HEK293 (cell line): ENCODE measurements around the gene PAX6.

Source experiments
- CTCF ChIA-PET: fragments of 350-600 bp; formaldehyde crosslinking; extraction: SDS; loops from one replicate; lab custom pipeline; 2021; ENCODE audit warnings: antibody characterized with exemption; lab: Yijun Ruan, JAX
- POLR2A ChIA-PET: fragments of 300-600 bp; formaldehyde crosslinking; extraction: SDS; loops from one replicate; lab custom pipeline; 2020; ENCODE audit warnings: antibody characterized with exemption, inconsistent platforms; lab: Yijun Ruan, JAX
- H3K27ac ChIP-seq: fragments of 200-500 bp; sonication (Bioruptor generic); 2 replicates; pipeline ENCODE4 v1.5.1; 2014; ENCODE audit warnings: low read depth, low read length, control low read depth, inconsistent platforms; ENCODE audit errors: extremely low read depth
- H3K36me3 ChIP-seq, 2 experiments: fragments of 200-500 bp in 1 of 2; sonication (Bioruptor generic) in 1 of 2; 1 replicate in 1 of 2; 2 replicates in 1 of 2; pipeline ENCODE4 v1.5.1; 2014 to 2017; ENCODE audit warnings: inconsistent platforms in 2 of 2, low read length in 2 of 2; ENCODE audit not compliant: control insufficient read depth in 2 of 2, insufficient read depth in 1 of 2
- H3K4me1 ChIP-seq: fragments of 200-500 bp; sonication (Bioruptor generic); 2 replicates; pipeline ENCODE4 v1.5.1; 2014; ENCODE audit warnings: mild to moderate bottlenecking, low read length, inconsistent platforms; ENCODE audit not compliant: control insufficient read depth, insufficient read depth
- H3K4me3 ChIP-seq: 2 replicates; pipeline ENCODE4 v1.5.1; 2011; ENCODE audit warnings: low read depth, mild to moderate bottlenecking, control low read depth, low read length, moderate library complexity
- H3K9me3 ChIP-seq: fragments of 200-500 bp; sonication (Bioruptor generic); 2 replicates; pipeline ENCODE4 v1.5.1; 2014; ENCODE audit warnings: low read depth, low read length, inconsistent platforms; ENCODE audit not compliant: control insufficient read depth, insufficient read depth
- BCL11A ChIP-seq: fragments of 450-650 bp; formaldehyde crosslinking; IDR thresholded peaks from 2 replicates; pipeline ENCODE4 v1.5.1; 2016; ENCODE audit warnings: low read depth, missing biosample characterization, missing genetic modification characterization
- MYNN ChIP-seq: fragments of 450-650 bp; formaldehyde crosslinking; IDR thresholded peaks from 2 replicates; pipeline ENCODE4 v1.5.1; 2016; ENCODE audit warnings: missing biosample characterization, missing genetic modification characterization, borderline replicate concordance
- SALL2 ChIP-seq: fragments of 450-650 bp; formaldehyde crosslinking; IDR thresholded peaks from 2 replicates; pipeline ENCODE4 v1.5.0; 2017; ENCODE audit warnings: missing biosample characterization, mild to moderate bottlenecking, missing genetic modification characterization, borderline replicate concordance
- SCRT2 ChIP-seq: fragments of 450-650 bp; formaldehyde crosslinking; IDR thresholded peaks from 2 replicates; pipeline ENCODE4 v1.5.1; 2016; ENCODE audit warnings: missing biosample characterization, missing genetic modification characterization
- ZBTB10 ChIP-seq: fragments of 450-650 bp; formaldehyde crosslinking; IDR thresholded peaks from 2 replicates; pipeline ENCODE4 v1.5.1; 2016; ENCODE audit warnings: missing biosample characterization, missing genetic modification characterization
- ZBTB17 ChIP-seq: fragments of 450-650 bp; formaldehyde crosslinking; IDR thresholded peaks from 2 replicates; pipeline ENCODE4 v1.5.1; 2016; ENCODE audit warnings: missing biosample characterization, missing genetic modification characterization
- ZNF148 ChIP-seq: fragments of 450-650 bp; formaldehyde crosslinking; IDR thresholded peaks from 2 replicates; pipeline ENCODE4 v1.5.0; 2017; ENCODE audit warnings: missing biosample characterization, missing genetic modification characterization, borderline replicate concordance
- ZNF174 ChIP-seq: fragments of 450-650 bp; formaldehyde crosslinking; IDR thresholded peaks from 2 replicates; pipeline ENCODE4 v1.5.0; 2017; ENCODE audit warnings: missing biosample characterization, mild to moderate bottlenecking, missing genetic modification characterization
- ZNF24 ChIP-seq: fragments of 450-650 bp; formaldehyde crosslinking; IDR thresholded peaks from 2 replicates; pipeline ENCODE4 v1.5.1; 2016; ENCODE audit warnings: missing biosample characterization, missing genetic modification characterization
- ZNF302 ChIP-seq: fragments of 450-650 bp; formaldehyde crosslinking; IDR thresholded peaks from 2 replicates; pipeline ENCODE4 v1.5.1; 2016; ENCODE audit warnings: missing biosample characterization, missing genetic modification characterization, low read depth
- ZNF501 ChIP-seq: fragments of 450-650 bp; formaldehyde crosslinking; IDR thresholded peaks from 2 replicates; pipeline ENCODE4 v1.5.1; 2016; ENCODE audit warnings: missing biosample characterization, missing genetic modification characterization
- ZNF513 ChIP-seq: fragments of 450-650 bp; IDR thresholded peaks from 2 replicates; pipeline ENCODE4 v1.5.1; 2018; ENCODE audit warnings: missing biosample characterization, missing genetic modification characterization
- ZNF518A ChIP-seq: fragments of 450-650 bp; formaldehyde crosslinking; conservative IDR thresholded peaks from 2 replicates; pipeline ENCODE4 v1.5.1; 2016; ENCODE audit warnings: low read depth, missing biosample characterization, missing genetic modification characterization
- ZNF549 ChIP-seq: fragments of 450-650 bp; IDR thresholded peaks from 2 replicates; pipeline ENCODE4 v1.5.1; 2018; ENCODE audit warnings: missing biosample characterization, missing genetic modification characterization, mild to moderate bottlenecking, inconsistent platforms, moderate library complexity
- ZNF580 ChIP-seq: fragments of 450-650 bp; formaldehyde crosslinking; IDR thresholded peaks from 2 replicates; pipeline ENCODE4 v1.5.1; 2016; ENCODE audit warnings: missing biosample characterization, missing genetic modification characterization
- ZNF660 ChIP-seq: fragments of 450-650 bp; IDR thresholded peaks from 2 replicates; pipeline ENCODE4 v1.5.1; 2018; ENCODE audit warnings: missing biosample characterization, mild to moderate bottlenecking, missing genetic modification characterization
- ZNF677 ChIP-seq: fragments of 450-650 bp; IDR thresholded peaks from 2 replicates; pipeline ENCODE4 v1.5.0; 2018; ENCODE audit warnings: missing biosample characterization, mild to moderate bottlenecking, missing genetic modification characterization, moderate library complexity
- ZSCAN4 ChIP-seq: fragments of 450-650 bp; formaldehyde crosslinking; IDR thresholded peaks from 2 replicates; pipeline ENCODE4 v1.5.1; 2017; ENCODE audit warnings: missing biosample characterization, missing genetic modification characterization

The PAX6 gene

GRCh38 chr11:31764261-31764660 is 46.9 kb downstream of the PAX6 start (continued):
- TF ChIP-seq ZNF513: no peak

GRCh38 chr11:31763296-31763695 is 47.8 kb downstream of the PAX6 start:
- POLR2A ChIA-PET: no interaction called here
- TF ChIP-seq ZNF24 (tag by site-specific recombination): no peak
- no peak for TF ChIP-seq ZNF580 (tag by site-specific recombination)
- TF ChIP-seq ZNF518A (tag by site-specific recombination): no peak
- no peak for TF ChIP-seq ZNF148 (tag by site-specific recombination)
- no peak for TF ChIP-seq ZSCAN4 (tag by site-specific recombination)
- TF ChIP-seq SALL2 (tag by site-specific recombination): no peak
- TF ChIP-seq MYNN (tag by site-specific recombination): no peak
- TF ChIP-seq ZBTB10 (tag by site-specific recombination): no peak
- TF ChIP-seq ZNF549 (tag by site-specific recombination): no peak
- no peak for TF ChIP-seq ZBTB17
- TF ChIP-seq ZNF302: no peak
- TF ChIP-seq BCL11A (tag by site-specific recombination): no peak
- no peak for TF ChIP-seq ZNF174 (tag by site-specific recombination)
- TF ChIP-seq ZNF660 (tag by site-specific recombination): no peak
- TF ChIP-seq SCRT2: no peak
- no peak for TF ChIP-seq ZNF501
- no peak for TF ChIP-seq ZNF677
- no peak overlapping the region for H3K27ac ChIP-seq
- H3K4me1 ChIP-seq: no peaks in the 10 kb centered on the region
- H3K9me3 ChIP-seq: no peaks in the 10 kb centered on the region
- CTCF ChIA-PET: interaction anchor here (0.6 to 1.0 kb wide), 3 partner anchors 11 to 107 kb away, joined by 3 to 4 read pairs (median 4); no protein-coding TSS in a partner anchor
- no peaks in the 10 kb centered on the region for H3K36me3 ChIP-seq
- H3K4me3 ChIP-seq: no peak overlapping the region
